Raji (cell line): Measurements from ENCODE around the gene EID3.

Experiments
- POLR2A ChIP-seq: IDR thresholded peaks from 2 replicates; pipeline ENCODE4 v1.6.1; 2011; ENCODE audit warnings: low read depth, low read length, control low read depth; ENCODE audit not compliant: insufficient read depth

EID3 gene

DNA sequence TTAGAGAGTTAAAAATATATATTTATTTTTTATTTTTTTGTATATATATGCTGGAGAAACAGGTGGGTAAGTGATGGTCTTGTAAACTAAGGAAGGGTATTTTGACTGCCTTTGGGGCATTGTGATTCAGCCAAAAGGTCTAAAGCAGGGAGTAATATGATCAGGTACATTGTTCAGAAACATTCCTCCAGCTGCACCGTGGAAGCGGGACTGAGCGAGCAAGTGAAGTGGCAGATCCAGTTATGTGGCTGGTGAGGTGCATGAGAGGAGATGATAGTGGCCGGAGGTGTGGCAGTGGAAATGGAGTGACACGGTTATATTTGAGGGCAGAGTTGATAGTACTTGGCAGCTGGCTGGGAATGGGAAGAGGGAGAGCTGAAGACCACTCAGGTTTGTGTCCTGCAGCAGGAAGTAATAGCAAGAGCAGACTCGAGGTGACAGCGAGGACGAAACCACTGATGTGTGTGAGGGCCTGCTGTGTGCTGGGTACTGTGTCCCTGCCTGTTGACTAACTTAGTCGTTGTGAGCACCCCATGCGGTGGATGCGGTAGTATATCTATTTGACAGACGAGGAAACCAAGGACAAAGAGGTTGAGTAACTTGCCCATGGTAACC, 39.2 kb downstream of the EID3 start:
- TF ChIP-seq POLR2A = no peak

DNA sequence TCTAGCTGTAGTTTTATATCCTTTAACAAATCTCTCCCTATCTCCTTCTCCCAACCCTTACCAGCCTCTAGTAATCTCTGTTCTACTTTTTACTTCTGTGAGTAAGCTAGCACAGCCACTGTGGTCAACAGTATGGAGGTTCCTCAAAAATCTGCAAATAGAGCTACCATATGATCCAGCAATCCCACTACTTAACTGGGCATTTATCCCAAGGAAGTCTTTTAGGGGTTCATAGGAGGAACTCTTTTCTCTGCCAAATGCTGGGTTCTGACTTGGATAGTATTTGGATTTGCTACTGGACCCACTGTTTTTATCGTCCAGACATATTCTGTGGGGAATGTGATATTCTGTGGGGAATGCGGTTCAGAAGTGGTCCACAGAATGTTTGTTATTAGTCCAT, 41.1 kb downstream of the EID3 start:
- no peak for TF ChIP-seq POLR2A

DNA sequence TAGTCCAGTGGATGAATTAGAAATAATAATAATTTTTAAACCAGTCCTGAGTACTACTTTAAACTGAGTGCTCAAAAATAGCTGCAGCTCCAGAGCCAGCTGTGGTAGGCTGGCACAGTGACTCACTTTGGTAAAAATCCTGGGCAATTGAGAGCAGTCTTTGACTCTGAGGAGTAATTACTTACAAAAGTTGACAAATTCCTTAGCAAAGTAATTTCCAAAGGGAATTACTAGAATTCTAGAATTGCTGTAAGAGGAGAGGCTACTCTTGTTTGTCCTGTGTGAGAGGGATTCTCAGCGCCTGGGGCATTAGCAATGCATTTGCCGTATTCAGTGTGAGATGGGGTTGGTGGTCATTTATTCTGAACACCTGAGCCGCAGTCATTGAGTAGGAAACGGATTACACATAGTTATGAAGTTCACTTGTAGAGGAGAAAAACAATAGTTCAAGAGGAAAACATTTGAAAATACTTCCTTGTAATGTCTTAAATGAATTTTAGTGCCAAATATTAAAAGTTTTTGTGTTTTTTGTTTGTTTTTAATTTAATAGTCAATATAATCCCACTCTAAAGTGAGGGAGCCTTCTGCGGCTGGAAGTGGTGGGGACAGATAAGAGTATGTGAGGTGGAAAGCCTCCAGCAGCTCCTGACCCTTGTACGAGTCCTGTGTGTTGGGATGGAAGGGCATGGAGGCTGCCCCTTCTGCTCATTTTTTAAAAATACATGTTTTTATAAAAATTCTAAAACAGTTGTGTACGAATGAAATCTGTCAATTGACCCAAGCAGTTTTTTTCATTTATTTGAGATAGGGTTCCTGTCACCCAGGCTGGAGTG, 41.9 kb downstream of the EID3 start:
- TF ChIP-seq POLR2A = no peak

DNA sequence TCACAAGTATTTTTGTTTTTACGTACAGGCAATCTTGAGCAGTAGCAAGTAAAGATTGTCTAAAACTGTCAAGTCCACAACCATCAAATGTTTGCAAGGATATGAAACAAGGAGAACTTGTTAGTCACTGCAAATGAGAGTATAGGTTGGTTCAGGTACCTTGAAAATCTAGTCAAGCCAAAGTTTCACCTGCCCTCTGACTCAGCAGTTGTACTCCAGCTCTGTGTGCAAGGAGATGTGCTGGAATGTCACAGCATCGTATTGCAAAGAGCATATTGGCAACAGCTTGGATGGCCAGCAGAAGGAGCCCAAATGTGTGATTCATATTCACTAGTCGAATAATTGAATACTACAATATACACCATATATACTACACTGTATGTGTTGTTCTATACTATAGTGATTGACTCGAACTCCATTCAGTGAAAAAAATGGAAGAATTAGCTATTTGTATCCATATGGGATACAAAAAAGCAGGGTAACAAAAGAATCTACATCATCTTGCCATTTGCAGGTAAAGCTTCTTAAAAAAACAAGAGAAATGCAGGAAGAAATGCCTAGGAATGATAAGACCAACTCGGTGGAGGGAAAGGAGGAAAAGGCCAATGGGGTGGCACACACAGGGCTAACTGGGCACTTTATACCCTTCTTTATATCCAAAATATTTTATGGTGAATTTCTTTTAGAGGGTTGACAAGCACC, 44.0 kb downstream of the EID3 start:
- no peak for TF ChIP-seq POLR2A

GRCh38 chr12:104348283-104348993, 44.9 kb downstream of the EID3 start:
- TF ChIP-seq POLR2A = no peak

GRCh38 chr12:104348994-104349494, 45.5 kb downstream of the EID3 start:
- TF ChIP-seq POLR2A = no peak

- no peak for TF ChIP-seq POLR2A
Observed at GRCh38 chr12:104350211-104351056, 46.9 kb downstream of the EID3 start.

DNA sequence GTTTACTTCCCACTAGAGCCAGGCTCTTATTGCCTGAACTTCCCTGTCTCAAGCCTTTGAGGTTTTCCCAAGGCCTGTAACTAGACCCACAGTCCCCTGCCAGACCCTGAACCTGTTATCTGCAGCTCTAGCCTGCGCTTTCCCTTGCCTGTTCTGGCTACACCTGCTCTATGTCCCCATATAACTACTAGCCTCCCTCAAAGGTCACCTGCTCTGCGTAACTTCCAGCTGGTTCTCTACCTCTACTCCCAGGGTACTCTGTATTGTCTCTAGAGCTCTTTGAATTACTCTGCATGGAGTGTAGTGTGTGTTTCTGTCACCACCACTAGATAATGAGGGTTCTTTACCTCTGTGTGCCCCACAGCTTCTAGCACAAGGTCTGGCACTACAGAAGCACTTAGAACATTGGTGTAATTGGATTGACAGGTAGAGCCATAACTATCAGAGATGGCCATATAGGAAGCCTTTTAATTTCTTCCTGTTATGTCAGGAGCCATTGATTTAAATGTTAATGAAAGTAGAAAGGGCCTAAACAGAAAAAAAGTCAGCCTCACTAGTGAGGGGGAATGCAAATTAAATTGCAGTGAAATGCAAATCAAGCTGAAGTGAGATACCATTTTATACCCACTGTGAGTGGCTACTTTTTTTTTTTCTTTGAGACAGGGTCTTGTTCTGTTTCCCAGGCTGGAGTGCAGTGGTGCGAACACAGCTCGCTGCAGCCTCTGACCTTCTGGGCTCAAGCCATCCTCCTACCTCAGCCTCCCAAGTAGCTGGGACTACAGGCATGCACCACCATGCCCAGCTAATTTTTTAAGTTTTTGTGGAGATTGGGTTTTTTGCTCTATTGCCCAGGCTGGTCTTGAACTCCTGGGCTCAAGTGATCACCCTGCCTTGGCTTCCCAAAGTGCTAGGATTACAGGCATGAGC, 47.8 kb downstream of the EID3 start:
- TF ChIP-seq POLR2A = no peak

GRCh38 chr12:104352106-104352713, 48.7 kb downstream of the EID3 start:
- TF ChIP-seq POLR2A = no peak

- TF ChIP-seq POLR2A = no peak
Observed at GRCh38 chr12:104353012-104353981, 49.8 kb downstream of the EID3 start.

DNA sequence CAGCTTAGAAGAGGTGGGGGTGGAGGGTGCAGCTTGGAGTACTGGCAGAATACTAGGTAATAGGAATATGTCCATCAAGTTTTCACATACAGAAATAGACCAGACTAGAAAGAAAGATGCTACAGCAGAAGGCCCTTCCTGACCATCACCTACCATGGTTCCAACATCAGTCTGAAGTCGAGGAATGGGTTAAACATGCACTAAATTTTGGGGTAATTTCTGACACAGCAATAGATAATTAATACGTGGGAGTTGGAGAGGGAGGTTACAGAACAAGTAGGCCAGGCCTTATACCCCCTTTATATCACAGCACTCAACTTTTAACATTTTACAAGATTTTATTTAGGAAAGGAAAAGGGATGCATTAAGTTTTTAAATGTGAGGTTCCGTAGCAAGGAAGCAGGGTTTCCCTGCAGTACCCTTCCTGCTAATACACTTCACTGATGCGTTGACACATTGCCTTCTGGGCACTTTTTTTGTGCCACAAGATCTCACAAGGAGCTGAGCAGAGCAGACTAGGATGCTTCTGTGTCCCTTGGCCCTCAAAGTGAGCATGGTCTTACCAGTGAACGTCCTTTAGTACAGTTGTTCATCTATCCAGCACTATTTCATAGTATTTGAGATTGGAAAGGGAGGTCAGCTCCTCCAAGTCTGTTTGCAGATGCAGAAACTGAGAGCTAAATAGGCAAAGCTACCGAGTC, 50.8 kb downstream of the EID3 start:
- TF ChIP-seq POLR2A = no peak
